ENCODE measurements around the gene TNFRSF1B. TPM values are rescaled to one million over a fixed set of nuclear protein-coding genes. Genes with fewer than 3 reads are reported as not detected.

The TNFRSF1B gene
- total RNA-seq, 1 experiment from 2014 or later, result 0.61 TPM

GRCh38 chr1:12171206-12172041 lies 4.6 kb downstream of the TNFRSF1B start:
- DNase-seq (ENCODE audit: low read depth, low spot score), result no peak
- H4K20me1 ChIP-seq (ENCODE audit: insufficient read depth), result no peaks in the 10 kb centered on the region
- no peak for ATAC-seq
- H3K9me3 ChIP-seq (ENCODE audit: control insufficient read depth in 1 of 2, insufficient read depth in 1 of 2, low read depth in 1 of 2, low read length in 2 of 2), result no peaks in the 10 kb centered on the region
- no peaks in the 10 kb centered on the region for H3K27me3 ChIP-seq (ENCODE audit: insufficient read depth, low read length)
- CTCF ChIA-PET, result no interaction called here
- H3K9me2 ChIP-seq (ENCODE audit: insufficient read depth), result no peaks in the 10 kb centered on the region
- BruUV-seq (replicated peaks), result no TSS peak
- TF ChIP-seq POLR2AphosphoS5 (IDR thresholded peaks at IDR 0.05; ENCODE audit: low read depth, low read length), result no peak
- no peak for TF ChIP-seq ZFX (IDR thresholded peaks at IDR 0.05)
- TF ChIP-seq SIN3A (IDR thresholded peaks at IDR 0.05; ENCODE audit: low read depth), result no peak
- no peak for TF ChIP-seq SP1 (IDR thresholded peaks at IDR 0.05; ENCODE audit: low read depth)
- TF ChIP-seq, protein P1, sequence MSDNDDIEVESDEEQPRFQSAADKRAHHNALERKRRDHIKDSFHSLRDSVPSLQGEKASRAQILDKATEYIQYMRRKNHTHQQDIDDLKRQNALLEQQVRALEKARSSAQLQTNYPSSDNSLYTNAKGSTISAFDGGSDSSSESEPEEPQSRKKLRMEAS (IDR thresholded peaks at IDR 0.05), result no peak
- TF ChIP-seq EGR1 (IDR thresholded peaks at IDR 0.05; ENCODE audit: low read depth), result no peak
- no peak for TF ChIP-seq ELF1 (IDR thresholded peaks at IDR 0.05; ENCODE audit: borderline replicate concordance, low read depth)
- H3K4me3 ChIP-seq (replicated peaks in 1 of 2; ENCODE audit: low read depth in 1 of 2, low read length in 2 of 2), result no peak overlapping the region
- intact Hi-C loops (cut with micrococcal nuclease), result no loop called here
- no peaks in the 10 kb centered on the region for H3K36me3 ChIP-seq (ENCODE audit: control insufficient read depth in 1 of 2, insufficient read depth in 2 of 2, low read length in 2 of 2)
- H2AFZ ChIP-seq (ENCODE audit: low read depth, low read length, poor library complexity, severe bottlenecking), result no peak overlapping the region
- no peak overlapping the region for H3K4me2 ChIP-seq (ENCODE audit: low read length)
- RAD21 ChIA-PET (ENCODE audit: low non-redundant PET in 1 of 2, low total read pairs in 2 of 2, uncharacterized antibody in 2 of 2, unreplicated experiment in 2 of 2), result no interaction called here
- H3K79me2 ChIP-seq (ENCODE audit: insufficient read depth, low read length), result no peaks in the 10 kb centered on the region
- POLR2A ChIA-PET, result no interaction called here
- no peak overlapping the region for H3K27ac ChIP-seq (ENCODE audit: low read depth, low read length)
- H3K9ac ChIP-seq (ENCODE audit: low read length), result no peak overlapping the region
- H3K4me1 ChIP-seq (ENCODE audit: control insufficient read depth in 1 of 2, insufficient read depth in 2 of 2, low read length in 2 of 2), result peaks cover 0 to 3% of the 10 kb centered on the region in 2 experiments; a peak in 1 of 4 replicates

GRCh38 chr1:12172042-12172851 lies 5.5 kb downstream of the TNFRSF1B start:
- DNase-seq (ENCODE audit: low read depth, low spot score), result no peak
- Histone ChIP-seq H3K4me2 (ENCODE audit: low read length) (no peak overlapping the region), H3K4me1 (ENCODE audit: control insufficient read depth in 1 of 2, insufficient read depth in 2 of 2, low read length in 2 of 2) (peaks cover under 1 to 4% of the 10 kb centered on the region in 2 experiments; a peak in 2 of 4 replicates), H4K20me1 (ENCODE audit: insufficient read depth) (no peaks in the 10 kb centered on the region), H3K36me3 (ENCODE audit: control insufficient read depth in 1 of 2, insufficient read depth in 2 of 2, low read length in 2 of 2) (no peaks in the 10 kb centered on the region), H3K27ac (ENCODE audit: low read depth, low read length) (no peak overlapping the region), H2AFZ (ENCODE audit: low read depth, low read length, poor library complexity, severe bottlenecking) (no peak overlapping the region), H3K9me2 (ENCODE audit: insufficient read depth) (no peaks in the 10 kb centered on the region), H3K27me3 (ENCODE audit: insufficient read depth, low read length) (no peaks in the 10 kb centered on the region), H3K9ac (ENCODE audit: low read length) (no peak overlapping the region), H3K4me3 (replicated peaks in 1 of 2; ENCODE audit: low read depth in 1 of 2, low read length in 2 of 2) (no peak overlapping the region), H3K79me2 (ENCODE audit: insufficient read depth, low read length) (no peaks in the 10 kb centered on the region), H3K9me3 (ENCODE audit: control insufficient read depth in 1 of 2, insufficient read depth in 1 of 2, low read depth in 1 of 2, low read length in 2 of 2) (no peaks in the 10 kb centered on the region)
- intact Hi-C loops (cut with micrococcal nuclease), result no loop called here
- ATAC-seq, result no peak
- no TSS peak for BruUV-seq (replicated peaks)
- ChIA-PET CTCF (no interaction called here), POLR2A (no interaction called here), RAD21 (ENCODE audit: low non-redundant PET in 1 of 2, low total read pairs in 2 of 2, uncharacterized antibody in 2 of 2, unreplicated experiment in 2 of 2) (no interaction called here)
- TF ChIP-seq POLR2A (IDR thresholded peaks at IDR 0.05; ENCODE audit: borderline replicate concordance, extremely low read depth, insufficient read depth, insufficient read length) (no peak), CTCF (IDR thresholded peaks at IDR 0.05 in 2 of 3, conservative IDR thresholded peaks at IDR 0.05 in 1 of 3; ENCODE audit: borderline replicate concordance in 1 of 3, insufficient read depth in 1 of 3, low read depth in 2 of 3, low read length in 2 of 3) (no peak), ELF1 (IDR thresholded peaks at IDR 0.05; ENCODE audit: borderline replicate concordance, low read depth) (no peak), ZBTB33 (IDR thresholded peaks at IDR 0.05; ENCODE audit: extremely low read depth, insufficient replicate concordance, low read length) (no peak), RAD21 (IDR thresholded peaks at IDR 0.05; ENCODE audit: low read depth) (no peak), YY1 (IDR thresholded peaks at IDR 0.05; ENCODE audit: extremely low read depth, insufficient replicate concordance, low read depth, low read length) (no peak), ZNF274 (IDR thresholded peaks at IDR 0.05; ENCODE audit: low read depth, low read length) (no peak), POLR2AphosphoS5 (IDR thresholded peaks at IDR 0.05; ENCODE audit: low read depth, low read length) (no peak), SIN3A (IDR thresholded peaks at IDR 0.05; ENCODE audit: low read depth) (no peak)
